Activated CD8-positive, alpha-beta T cell treated with anti-CD3 and anti-CD28 coated beads, Interleukin-2, amount 10 ng/mL, durations not matched to agents 7 days and 5 days (primary cell): Measurements from ENCODE around the gene WFIKKN2. TPM values are rescaled to one million over a fixed set of nuclear protein-coding genes. Genes with fewer than 3 reads are reported as not detected.

Source experiments
- ATAC-seq: fragments of 150-1000 bp; cut with Tn5 transposase; one replicate; pipeline ENCODE4 v1.10.0; 2021; ENCODE audit warnings: moderate library complexity
- CTCF ChIA-PET: fragments of 350-600 bp; sonication (Branson Sonifier 250); formaldehyde crosslinking; loops from one replicate; lab custom pipeline; 2021; ENCODE audit warnings: antibody characterized with exemption; lab: Charles Lee
- POLR2A ChIA-PET: fragments of 350-600 bp; sonication (Branson Sonifier 250); formaldehyde crosslinking; loops from one replicate; lab custom pipeline; 2021; ENCODE audit warnings: antibody characterized with exemption; lab: Charles Lee
- DNase-seq: peaks from one replicate; pipeline ENCODE4 v3.0.0-alpha.2; 2020
- H3K27ac Mint-ChIP-seq: one replicate; pipeline ENCODE4 v1.8.0; 2021; ENCODE audit warnings: mild to moderate bottlenecking, mixed read lengths
- H3K27me3 Mint-ChIP-seq: one replicate; pipeline ENCODE4 v1.8.0; 2021; ENCODE audit warnings: low read depth, mixed read lengths
- H3K36me3 Mint-ChIP-seq: one replicate; pipeline ENCODE4 v1.8.0; 2021; ENCODE audit warnings: low read depth, mixed read lengths
- H3K4me1 Mint-ChIP-seq: one replicate; pipeline ENCODE4 v1.8.0; 2021; ENCODE audit warnings: low read depth, mixed read lengths
- H3K4me3 Mint-ChIP-seq: one replicate; pipeline ENCODE4 v1.8.0; 2021; ENCODE audit warnings: mild to moderate bottlenecking, mixed read lengths
- H3K9me3 Mint-ChIP-seq: one replicate; pipeline ENCODE4 v1.8.0; 2022; ENCODE audit warnings: mixed read lengths; ENCODE audit not compliant: insufficient read depth
- total RNA-seq, 2 experiments: library from RNA; stranded (reverse); gene quantifications; one replicate each; pipeline ENCODE4 v1.2.3, GENCODE V29; 2021

Gene WFIKKN2
- total RNA-seq, 2 experiments from 2014 or later, result not detected

DNA sequence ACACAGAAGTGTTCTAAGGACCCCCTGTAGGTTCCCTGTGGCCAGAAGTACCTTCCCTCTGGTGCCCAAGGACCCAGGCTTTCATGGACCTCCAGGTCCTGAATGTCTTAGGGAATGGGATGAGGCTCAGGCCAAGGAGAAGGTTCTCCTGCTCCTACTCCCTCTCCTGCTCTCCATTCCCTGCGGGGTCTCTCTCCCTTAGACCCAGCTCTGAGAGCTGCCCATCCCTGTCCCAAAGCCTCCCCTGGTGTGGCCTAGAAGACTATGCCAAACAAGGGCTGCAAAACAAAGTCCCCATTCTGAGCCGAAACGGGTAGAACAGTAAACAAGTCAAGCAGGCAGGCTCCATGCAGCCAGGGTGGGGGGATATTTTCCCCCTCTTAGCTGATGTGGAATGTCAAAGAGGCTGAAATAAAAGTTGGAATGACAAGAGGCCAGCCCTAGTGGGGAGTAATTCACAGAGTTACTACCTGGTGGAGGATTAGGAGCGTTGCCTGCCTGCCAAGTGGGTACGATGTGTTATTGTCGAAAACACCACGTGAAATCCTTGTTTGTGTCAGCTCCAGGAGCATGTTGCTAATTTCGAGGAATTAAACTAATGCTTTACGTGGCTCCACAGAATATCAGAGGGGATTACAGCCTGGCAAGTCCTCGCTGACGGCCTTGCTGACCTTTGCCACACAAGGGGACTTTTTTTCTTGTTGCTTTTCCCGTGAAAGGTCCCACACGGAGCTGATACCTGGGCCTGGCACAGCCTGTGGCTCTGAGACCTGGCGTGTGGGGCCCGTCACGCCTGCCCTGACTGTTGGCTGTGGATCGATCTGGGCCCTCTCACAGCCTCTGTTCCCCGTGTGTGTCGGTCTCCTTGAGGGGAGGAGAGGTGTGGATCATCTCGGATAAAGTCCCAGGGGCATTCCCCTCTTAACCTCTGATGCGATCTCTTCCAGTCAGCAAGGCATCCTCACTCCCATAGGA lies 2.9 kb downstream of the WFIKKN2 start:
- H3K27ac Mint-ChIP-seq, result no peak overlapping the region
- ATAC-seq (no peak), DNase-seq (no peak)
- H3K36me3 Mint-ChIP-seq, result no peaks in the 10 kb centered on the region
- POLR2A ChIA-PET, result interaction anchor here (0.9 kb wide), 1 partner anchor 115 kb away, joined by 3 read pairs; no protein-coding TSS in a partner anchor
- H3K27me3 Mint-ChIP-seq, result no peaks in the 10 kb centered on the region
- H3K9me3 Mint-ChIP-seq, result no peaks in the 10 kb centered on the region
- H3K4me1 Mint-ChIP-seq, result no peaks in the 10 kb centered on the region
- CTCF ChIA-PET, result interaction anchor here (1.5 to 5.7 kb wide), 2 partner anchors 14 to 55 kb away, joined by 4 to 32 read pairs; no protein-coding TSS in a partner anchor
- no peak overlapping the region for H3K4me3 Mint-ChIP-seq

DNA sequence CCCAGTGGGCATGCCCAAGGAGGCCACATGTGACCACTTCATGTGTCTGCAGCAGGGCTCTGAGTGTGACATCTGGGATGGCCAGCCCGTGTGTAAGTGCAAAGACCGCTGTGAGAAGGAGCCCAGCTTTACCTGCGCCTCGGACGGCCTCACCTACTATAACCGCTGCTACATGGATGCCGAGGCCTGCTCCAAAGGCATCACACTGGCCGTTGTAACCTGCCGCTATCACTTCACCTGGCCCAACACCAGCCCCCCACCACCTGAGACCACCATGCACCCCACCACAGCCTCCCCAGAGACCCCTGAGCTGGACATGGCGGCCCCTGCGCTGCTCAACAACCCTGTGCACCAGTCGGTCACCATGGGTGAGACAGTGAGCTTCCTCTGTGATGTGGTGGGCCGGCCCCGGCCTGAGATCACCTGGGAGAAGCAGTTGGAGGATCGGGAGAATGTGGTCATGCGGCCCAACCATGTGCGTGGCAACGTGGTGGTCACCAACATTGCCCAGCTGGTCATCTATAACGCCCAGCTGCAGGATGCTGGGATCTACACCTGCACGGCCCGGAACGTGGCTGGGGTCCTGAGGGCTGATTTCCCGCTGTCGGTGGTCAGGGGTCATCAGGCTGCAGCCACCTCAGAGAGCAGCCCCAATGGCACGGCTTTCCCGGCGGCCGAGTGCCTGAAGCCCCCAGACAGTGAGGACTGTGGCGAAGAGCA lies 4.4 kb downstream of the WFIKKN2 start:
- Mint-ChIP-seq H3K4me3 (no peak overlapping the region), H3K27ac (no peak overlapping the region), H3K9me3 (no peaks in the 10 kb centered on the region), H3K4me1 (no peaks in the 10 kb centered on the region), H3K36me3 (no peaks in the 10 kb centered on the region), H3K27me3 (no peaks in the 10 kb centered on the region)
- no peak for DNase-seq
- CTCF ChIA-PET, result interaction anchor here (1.5 to 5.7 kb wide), 2 partner anchors 12 to 57 kb away, joined by 4 to 32 read pairs; no protein-coding TSS in a partner anchor
- POLR2A ChIA-PET, result no interaction called here
- ATAC-seq, result no peak

GRCh38 chr17:50840311-50840851 lies 5.0 kb downstream of the WFIKKN2 start:
- DNase-seq, result no peak
- no peaks in the 10 kb centered on the region for H3K27me3 Mint-ChIP-seq
- no peaks in the 10 kb centered on the region for H3K4me1 Mint-ChIP-seq
- no peak overlapping the region for H3K27ac Mint-ChIP-seq
- H3K4me3 Mint-ChIP-seq, result no peak overlapping the region
- POLR2A ChIA-PET, result no interaction called here
- CTCF ChIA-PET, result interaction anchor here (1.5 to 5.7 kb wide), 4 partner anchors 12 to 122 kb away, joined by 3 to 32 read pairs (median 18); no protein-coding TSS in a partner anchor
- no peaks in the 10 kb centered on the region for H3K36me3 Mint-ChIP-seq
- ATAC-seq, result no peak
- no peaks in the 10 kb centered on the region for H3K9me3 Mint-ChIP-seq

- DNase-seq (no peak), ATAC-seq (peak; percentile 14)
- no peaks in the 10 kb centered on the region for H3K4me1 Mint-ChIP-seq
- no peak overlapping the region for H3K27ac Mint-ChIP-seq
- ChIA-PET CTCF (interaction anchor here (0.7 to 5.7 kb wide), 14 partner anchors 10 to 121 kb away, joined by 3 to 32 read pairs (median 4); no protein-coding TSS in a partner anchor), POLR2A (interaction anchor here (0.6 to 1.2 kb wide), 2 partner anchors 24 to 217 kb away, joined by 3 to 4 read pairs; partner anchors contain the start of gene TOB1)
- H3K4me3 Mint-ChIP-seq, result no peak overlapping the region
- H3K9me3 Mint-ChIP-seq, result no peaks in the 10 kb centered on the region
- no peaks in the 10 kb centered on the region for H3K27me3 Mint-ChIP-seq
- H3K36me3 Mint-ChIP-seq, result no peaks in the 10 kb centered on the region
Observed at GRCh38 chr17:50841277-50841948, 6.0 kb downstream of the WFIKKN2 start.

DNA sequence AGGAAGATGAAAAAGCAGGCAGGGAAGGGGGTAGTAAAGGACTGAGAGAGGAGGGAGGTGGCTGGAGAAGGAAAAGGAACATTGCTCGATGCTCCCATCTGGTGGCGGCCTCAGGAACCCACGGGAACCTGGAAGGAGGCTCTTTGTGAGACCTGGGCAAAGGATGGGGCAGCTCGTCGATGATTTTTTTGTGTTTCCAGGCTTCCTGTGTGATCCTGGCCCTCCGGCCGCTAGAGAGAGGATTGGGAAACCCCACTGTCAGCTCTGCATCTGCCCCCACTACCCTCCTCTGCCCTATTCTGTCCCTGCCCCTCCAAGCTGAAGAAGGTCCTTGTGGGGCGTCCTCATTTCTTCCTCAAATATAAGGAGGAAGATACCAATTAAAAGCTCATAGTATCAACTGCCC lies 6.6 kb downstream of the WFIKKN2 start:
- no peaks in the 10 kb centered on the region for H3K4me1 Mint-ChIP-seq
- ATAC-seq (peak; percentile 70), DNase-seq (peak; percentile 70)
- CTCF ChIA-PET, result interaction anchor here (0.7 to 5.7 kb wide), 16 partner anchors 9 to 120 kb away, joined by 3 to 32 read pairs (median 4); no protein-coding TSS in a partner anchor
- H3K9me3 Mint-ChIP-seq, result no peaks in the 10 kb centered on the region
- H3K27me3 Mint-ChIP-seq, result no peaks in the 10 kb centered on the region
- H3K4me3 Mint-ChIP-seq, result no peak overlapping the region
- no peaks in the 10 kb centered on the region for H3K36me3 Mint-ChIP-seq
- POLR2A ChIA-PET, result interaction anchor here (0.6 to 1.2 kb wide), 2 partner anchors 24 to 216 kb away, joined by 3 to 4 read pairs; partner anchors contain the start of gene TOB1
- no peak overlapping the region for H3K27ac Mint-ChIP-seq

DNA sequence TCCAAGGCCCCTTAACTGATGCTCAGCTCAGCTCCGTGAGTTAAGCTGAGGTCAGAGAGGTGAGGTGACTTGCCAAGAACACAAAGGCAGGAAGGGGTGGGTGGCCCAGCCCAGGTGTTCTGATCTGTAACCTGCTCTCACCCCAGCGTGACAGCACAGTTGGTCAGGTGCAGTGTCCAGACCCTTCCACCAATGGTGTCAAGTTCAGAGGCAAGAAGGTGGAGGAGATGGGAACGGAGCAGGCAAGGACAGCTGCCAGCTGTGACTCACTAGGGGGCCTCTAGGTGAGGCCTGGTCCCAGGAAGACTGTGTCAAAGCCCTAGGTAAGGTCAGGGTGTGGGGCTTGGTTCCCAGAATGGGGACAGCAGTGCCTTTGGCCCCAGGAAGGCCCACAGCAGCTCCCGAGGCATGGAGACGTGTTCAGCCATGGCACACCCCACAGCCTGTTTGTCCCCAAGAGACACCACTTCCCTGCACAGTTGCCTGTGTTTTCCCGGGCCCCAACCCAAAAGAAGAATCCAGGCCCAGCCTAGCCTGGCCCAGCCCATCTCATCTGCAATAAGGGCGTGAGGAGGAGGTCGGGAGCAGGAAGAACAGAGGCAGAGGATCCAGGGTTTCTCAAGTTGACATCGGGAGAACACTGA lies 7.2 kb downstream of the WFIKKN2 start:
- Mint-ChIP-seq H3K4me3 (no peak overlapping the region), H3K27me3 (no peaks in the 10 kb centered on the region), H3K9me3 (no peaks in the 10 kb centered on the region), H3K27ac (no peak overlapping the region), H3K36me3 (no peaks in the 10 kb centered on the region), H3K4me1 (no peaks in the 10 kb centered on the region)
- ATAC-seq (no peak), DNase-seq (no peak)
- ChIA-PET POLR2A (interaction anchor here (1.2 kb wide), 1 partner anchor 23 kb away, joined by 4 read pairs; the partner anchor contains the start of gene TOB1), CTCF (interaction anchor here (0.7 to 5.7 kb wide), 15 partner anchors 9 to 115 kb away, joined by 3 to 32 read pairs (median 4); no protein-coding TSS in a partner anchor)

DNA sequence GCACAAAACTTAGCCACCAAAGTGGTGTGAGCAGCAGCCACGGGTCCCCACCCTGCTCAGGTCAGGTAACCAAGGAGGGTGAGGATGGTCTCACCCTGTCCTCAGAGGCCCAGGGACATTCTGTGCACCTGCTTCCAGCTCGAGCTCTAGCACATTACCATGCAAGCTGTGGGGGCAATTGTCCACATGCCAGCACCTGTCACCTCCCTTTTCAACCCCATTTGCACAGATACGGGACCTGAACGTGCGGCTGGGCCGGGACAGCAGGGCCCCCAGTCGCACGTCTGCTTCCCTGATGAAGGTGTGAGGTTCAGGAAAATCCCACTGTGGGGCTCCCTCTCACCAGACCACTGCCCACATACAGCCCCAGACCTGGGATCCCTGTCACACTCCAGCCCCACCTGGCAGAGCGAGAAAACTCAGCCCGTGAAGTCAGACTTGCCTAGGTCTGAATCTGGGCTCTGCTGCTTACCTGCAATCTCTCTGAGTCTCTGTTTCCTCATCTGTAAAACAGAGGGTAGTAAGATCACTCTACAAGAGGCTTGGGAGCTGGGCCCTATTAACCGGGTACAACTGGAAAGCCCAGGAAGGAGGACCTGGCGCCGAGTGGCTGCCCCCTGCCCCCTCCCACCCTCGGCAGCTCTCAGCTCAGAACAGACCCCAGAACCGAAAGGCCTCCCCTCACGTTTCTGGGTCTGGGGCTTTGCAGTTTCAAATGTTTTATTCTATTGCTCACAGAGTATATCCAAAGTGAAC lies 7.9 kb downstream of the WFIKKN2 start:
- ChIA-PET CTCF (interaction anchor here (0.7 to 5.7 kb wide), 5 partner anchors 9 to 114 kb away, joined by 3 to 32 read pairs (median 12); no protein-coding TSS in a partner anchor), POLR2A (no interaction called here)
- ATAC-seq (no peak), DNase-seq (no peak)
- Mint-ChIP-seq H3K9me3 (no peaks in the 10 kb centered on the region), H3K27ac (no peak overlapping the region), H3K27me3 (no peaks in the 10 kb centered on the region), H3K4me1 (no peaks in the 10 kb centered on the region), H3K4me3 (no peak overlapping the region), H3K36me3 (no peaks in the 10 kb centered on the region)

- no peak for ATAC-seq
- POLR2A ChIA-PET, result no interaction called here
- H3K4me1 Mint-ChIP-seq, result no peaks in the 10 kb centered on the region
- H3K4me3 Mint-ChIP-seq, result no peak overlapping the region
- H3K9me3 Mint-ChIP-seq, result no peaks in the 10 kb centered on the region
- no peaks in the 10 kb centered on the region for H3K27me3 Mint-ChIP-seq
- H3K36me3 Mint-ChIP-seq, result no peaks in the 10 kb centered on the region
- CTCF ChIA-PET, result interaction anchor here (0.7 to 5.7 kb wide), 4 partner anchors 8 to 309 kb away, joined by 3 to 32 read pairs (median 3); partner anchors contain the start of gene NME1
- DNase-seq, result no peak
- H3K27ac Mint-ChIP-seq, result no peak overlapping the region
Observed at GRCh38 chr17:50844117-50844700, 8.8 kb downstream of the WFIKKN2 start.

DNA sequence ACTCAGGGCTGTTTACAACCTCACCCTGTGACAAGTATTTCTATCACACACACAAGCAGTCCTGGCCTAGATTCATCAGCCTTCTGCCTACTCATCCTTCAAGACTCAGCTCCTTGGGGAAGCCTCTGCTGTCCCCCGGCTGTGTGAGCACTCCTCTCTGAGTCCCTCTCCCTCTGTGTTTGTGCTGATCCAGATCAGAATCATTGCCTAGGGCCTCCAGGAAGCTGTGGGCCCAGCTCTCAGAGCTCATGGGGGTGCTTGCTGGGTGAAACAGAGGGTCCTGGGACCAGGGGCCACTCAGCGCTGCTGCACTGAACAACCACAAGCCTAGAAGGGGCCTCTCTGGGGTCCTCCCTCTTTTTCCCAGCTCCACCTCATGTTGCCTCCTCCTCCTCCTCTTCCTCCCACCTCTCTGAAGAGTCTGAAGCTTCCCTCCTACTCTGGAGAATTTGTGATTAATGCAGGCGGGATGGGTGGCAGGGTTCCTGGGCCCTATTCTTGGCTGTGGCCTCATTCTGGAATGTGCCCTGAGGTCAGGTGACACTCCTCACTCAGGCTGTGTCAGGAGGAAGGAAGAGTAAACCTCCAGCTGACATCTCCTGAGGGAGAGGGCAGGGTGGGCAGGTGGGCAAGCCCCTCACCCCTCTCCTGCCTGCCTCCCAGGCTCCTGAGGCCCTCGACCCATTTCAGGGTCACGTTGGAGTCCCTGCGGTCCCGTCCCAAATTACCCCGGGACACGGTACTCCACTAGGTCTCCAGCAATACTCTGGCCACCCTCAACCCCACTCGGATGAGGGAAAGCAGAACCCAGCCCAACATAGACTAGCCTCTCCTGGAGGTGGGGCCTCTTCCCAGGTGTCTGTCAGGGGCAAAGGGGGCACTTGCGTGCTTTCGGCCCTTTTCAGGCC lies 10.1 kb downstream of the WFIKKN2 start:
- Mint-ChIP-seq H3K4me3 (no peak overlapping the region), H3K27me3 (no peaks in the 10 kb centered on the region), H3K9me3 (no peaks in the 10 kb centered on the region), H3K36me3 (no peaks in the 10 kb centered on the region), H3K4me1 (no peaks in the 10 kb centered on the region), H3K27ac (no peak overlapping the region)
- no peak for ATAC-seq
- no peak for DNase-seq
- ChIA-PET POLR2A (no interaction called here), CTCF (interaction anchor here (0.8 to 0.9 kb wide), 2 partner anchors 66 to 308 kb away, joined by 3 read pairs; partner anchors contain the start of gene NME1)
